T-helper 1 cell treated with Interleukin-12 subunit alpha and Interleukin-12 subunit beta and Interleukin-4 antibody, amounts not matched to agents 30 μg/mL and 1 μg/mL, for 36 hours (primary cell): ENCODE results near the gene ULK2.
"Not testable (repeated sequence)": the region's sequence is repeated elsewhere in the genome, so short reads cannot be mapped to it uniquely, and the experiment has no call there.

ENCODE experiments used
- H3K27ac Mint-ChIP-seq: one replicate; pipeline ENCODE4 v1.8.0; 2021; ENCODE audit warnings: mild to moderate bottlenecking, mixed read lengths
- H3K27me3 Mint-ChIP-seq: one replicate; pipeline ENCODE4 v1.8.0; 2021; ENCODE audit warnings: low read depth, mixed read lengths
- H3K36me3 Mint-ChIP-seq: one replicate; pipeline ENCODE4 v1.8.0; 2021; ENCODE audit warnings: low read depth, mixed read lengths
- H3K4me1 Mint-ChIP-seq: one replicate; pipeline ENCODE4 v1.8.0; 2021; ENCODE audit warnings: low read depth, mixed read lengths
- H3K4me3 Mint-ChIP-seq: one replicate; pipeline ENCODE4 v1.8.0; 2021; ENCODE audit warnings: mild to moderate bottlenecking, moderate library complexity, mixed read lengths
- H3K9me3 Mint-ChIP-seq: one replicate; pipeline ENCODE4 v1.8.0; 2021; ENCODE audit warnings: mixed read lengths

ULK2 gene

GRCh38 chr17:19867329-19868078 is at the start of gene ULK2:
ULK2 (minus strand) TSS chr17:19867936; CDS start chr17:19867417, 519 bp downstream.
- Mint-ChIP-seq H3K36me3 (no peaks in the 10 kb centered on the region), H3K27ac (peak within 1 kb of the TSS; percentile 55)

GRCh38 chr17:19915245-19915978 is 47.7 kb upstream of the ULK2 start:
- peaks cover 34% of the 10 kb centered on the region for H3K36me3 Mint-ChIP-seq
- no peaks in the 10 kb centered on the region for H3K9me3 Mint-ChIP-seq
- H3K27me3 Mint-ChIP-seq, result no peaks in the 10 kb centered on the region
- no peak overlapping the region for H3K27ac Mint-ChIP-seq
- H3K4me3 Mint-ChIP-seq, result no peak overlapping the region
- peaks cover 3% of the 10 kb centered on the region for H3K4me1 Mint-ChIP-seq

More at GRCh38 chr17:19867329-19868078, at the start of gene ULK2:
- Mint-ChIP-seq H3K9me3 (no peaks in the 10 kb centered on the region), H3K4me3 (peak within 1 kb of the TSS; percentile 80), H3K27me3 (no peaks in the 10 kb centered on the region), H3K4me1 (peaks cover 12% of the 10 kb centered on the region)

GRCh38 chr17:19911033-19911432 is 43.3 kb upstream of the ULK2 start:
- Mint-ChIP-seq H3K27ac (no peak overlapping the region), H3K4me3 (no peak overlapping the region), H3K27me3 (no peaks in the 10 kb centered on the region), H3K4me1 (peaks cover 3% of the 10 kb centered on the region), H3K36me3 (peaks cover 42% of the 10 kb centered on the region), H3K9me3 (no peaks in the 10 kb centered on the region)

GRCh38 chr17:19909139-19909538 is 41.4 kb upstream of the ULK2 start:
- Mint-ChIP-seq H3K4me1 (peaks cover 2% of the 10 kb centered on the region), H3K27me3 (no peaks in the 10 kb centered on the region), H3K27ac (no peak overlapping the region), H3K4me3 (no peak overlapping the region), H3K9me3 (no peaks in the 10 kb centered on the region), H3K36me3 (peaks cover 44% of the 10 kb centered on the region)

GRCh38 chr17:19905502-19905901 is 37.8 kb upstream of the ULK2 start:
- Mint-ChIP-seq H3K4me1 (peaks cover 1% of the 10 kb centered on the region), H3K4me3 (no peak overlapping the region), H3K27ac (no peak overlapping the region), H3K27me3 (no peaks in the 10 kb centered on the region), H3K36me3 (peaks cover 44% of the 10 kb centered on the region), H3K9me3 (no peaks in the 10 kb centered on the region)

- Mint-ChIP-seq H3K9me3 (no peaks in the 10 kb centered on the region), H3K36me3 (peaks cover 44% of the 10 kb centered on the region), H3K4me3 (no peak overlapping the region), H3K27ac (no peak overlapping the region), H3K27me3 (no peaks in the 10 kb centered on the region), H3K4me1 (no peaks in the 10 kb centered on the region)
These were observed 37.2 kb upstream of the ULK2 start for GRCh38 chr17:19904924-19905323.

- Mint-ChIP-seq H3K36me3 (peaks cover 42% of the 10 kb centered on the region), H3K4me3 (no peak overlapping the region), H3K9me3 (no peaks in the 10 kb centered on the region), H3K27ac (no peak overlapping the region), H3K4me1 (no peaks in the 10 kb centered on the region), H3K27me3 (no peaks in the 10 kb centered on the region)
These were observed 36.7 kb upstream of the ULK2 start for GRCh38 chr17:19904412-19904811.

GRCh38 chr17:19900809-19901208 is 33.1 kb upstream of the ULK2 start:
- Mint-ChIP-seq H3K27me3 (no peaks in the 10 kb centered on the region), H3K36me3 (peaks cover 22% of the 10 kb centered on the region), H3K27ac (no peak overlapping the region), H3K4me3 (no peak overlapping the region), H3K4me1 (no peaks in the 10 kb centered on the region), H3K9me3 (no peaks in the 10 kb centered on the region)

- H3K4me3 Mint-ChIP-seq, result no peak overlapping the region
- H3K36me3 Mint-ChIP-seq, result peaks cover 5% of the 10 kb centered on the region
- H3K27ac Mint-ChIP-seq, result no peak overlapping the region
- no peaks in the 10 kb centered on the region for H3K9me3 Mint-ChIP-seq
- no peaks in the 10 kb centered on the region for H3K4me1 Mint-ChIP-seq
- no peaks in the 10 kb centered on the region for H3K27me3 Mint-ChIP-seq
These were observed 30.2 kb upstream of the ULK2 start for GRCh38 chr17:19897903-19898302.

GRCh38 chr17:19897090-19897837 is 29.5 kb upstream of the ULK2 start:
- Mint-ChIP-seq H3K36me3 (peaks cover 5% of the 10 kb centered on the region), H3K27ac (no peak overlapping the region), H3K27me3 (no peaks in the 10 kb centered on the region), H3K9me3 (no peaks in the 10 kb centered on the region), H3K4me1 (no peaks in the 10 kb centered on the region), H3K4me3 (no peak overlapping the region)

- Mint-ChIP-seq H3K27me3 (no peaks in the 10 kb centered on the region), H3K27ac (no peak overlapping the region), H3K4me1 (no peaks in the 10 kb centered on the region), H3K36me3 (peaks cover 5% of the 10 kb centered on the region), H3K9me3 (no peaks in the 10 kb centered on the region), H3K4me3 (no peak overlapping the region)
These were observed 28.9 kb upstream of the ULK2 start for GRCh38 chr17:19896679-19897078.

GRCh38 chr17:19890554-19890953 is 22.8 kb upstream of the ULK2 start:
- H3K4me1 Mint-ChIP-seq, H3K4me3 Mint-ChIP-seq, H3K36me3 Mint-ChIP-seq, H3K27ac Mint-ChIP-seq, H3K27me3 Mint-ChIP-seq, H3K9me3 Mint-ChIP-seq: not testable (repeated sequence)

- H3K27me3 Mint-ChIP-seq, H3K36me3 Mint-ChIP-seq, H3K27ac Mint-ChIP-seq, H3K4me3 Mint-ChIP-seq, H3K9me3 Mint-ChIP-seq, H3K4me1 Mint-ChIP-seq: not testable (repeated sequence)
These were observed 22.3 kb upstream of the ULK2 start for GRCh38 chr17:19890001-19890400.

- no peaks in the 10 kb centered on the region for H3K27me3 Mint-ChIP-seq
- H3K4me1 Mint-ChIP-seq, result no peaks in the 10 kb centered on the region
- H3K27ac Mint-ChIP-seq, result peak overlapping the region; percentile 37
- H3K36me3 Mint-ChIP-seq, result no peaks in the 10 kb centered on the region
- no peaks in the 10 kb centered on the region for H3K9me3 Mint-ChIP-seq
- no peak overlapping the region for H3K4me3 Mint-ChIP-seq
These were observed 18.4 kb upstream of the ULK2 start for GRCh38 chr17:19886116-19886515.
